ENCODE results near the gene SRSF5.
A peak's percentile ranks its signal among the peaks of the same experiment; 100 is the strongest.

SRSF5 gene

GRCh38 chr14:69818758-69819191, 51.8 kb downstream of the SRSF5 start:
- Mint-ChIP-seq H3K4me3 (no peak overlapping the region), H3K27ac (no peak overlapping the region), H3K4me1 (peaks cover 19% of the 10 kb centered on the region), H3K36me3 (ENCODE audit: low read depth) (no peaks in the 10 kb centered on the region), H3K9me3 (no peaks in the 10 kb centered on the region), H3K27me3 (ENCODE audit: low read depth, poor library complexity) (peaks cover 3% of the 10 kb centered on the region)
- peak; percentile 81 for TF ChIP-seq CTCF (IDR thresholded peaks at IDR 0.05)
- peak; percentile 70 for DNase-seq

- H3K4me1 Mint-ChIP-seq, result peaks cover 19% of the 10 kb centered on the region
- no peak overlapping the region for H3K27ac Mint-ChIP-seq
- H3K4me3 Mint-ChIP-seq, result no peak overlapping the region
- peaks cover 4% of the 10 kb centered on the region for H3K9me3 Mint-ChIP-seq
- TF ChIP-seq CTCF (IDR thresholded peaks at IDR 0.05), result no peak
- H3K27me3 Mint-ChIP-seq (ENCODE audit: low read depth, poor library complexity), result peaks cover 3% of the 10 kb centered on the region
- DNase-seq, result peak; percentile 39
- no peaks in the 10 kb centered on the region for H3K36me3 Mint-ChIP-seq (ENCODE audit: low read depth)
Observed at GRCh38 chr14:69819607-69820006, 52.7 kb downstream of the SRSF5 start.

- Mint-ChIP-seq H3K9me3 (peaks cover 18% of the 10 kb centered on the region), H3K4me1 (peaks cover 19% of the 10 kb centered on the region), H3K36me3 (ENCODE audit: low read depth) (peaks cover 4% of the 10 kb centered on the region)
Observed at GRCh38 chr14:69820991-69821390, 54.0 kb downstream of the SRSF5 start.

More at GRCh38 chr14:69820991-69821390, 54.0 kb downstream of the SRSF5 start:
- Mint-ChIP-seq H3K4me3 (no peak overlapping the region), H3K27ac (no peak overlapping the region), H3K27me3 (ENCODE audit: low read depth, poor library complexity) (peaks cover 3% of the 10 kb centered on the region)
- DNase-seq, result no peak
- TF ChIP-seq CTCF (IDR thresholded peaks at IDR 0.05), result no peak
